ENCODE data around the gene ADAP2. TPM values are rescaled to one million over a fixed set of nuclear protein-coding genes. Genes with fewer than 3 reads are reported as not detected.

ADAP2 gene
- total RNA-seq, 1 donor from 2014 or later: 0.20 TPM

Other genes with a start within 250 kb of the ADAP2 start
- 12.4 and 17.9 TPM in 2 replicates for gene CRLF3, start 97.3 kb upstream of the ADAP2 start, total RNA-seq
- 0.79 and 1.7 TPM in 2 replicates for gene ATAD5, start 90.0 kb upstream of the ADAP2 start, total RNA-seq
- 4.6 and 7.1 TPM in 2 replicates for gene TEFM, start 15.7 kb upstream of the ADAP2 start, total RNA-seq
- gene RNF135, start 49.1 kb downstream of the ADAP2 start, total RNA-seq: 0.60 and 1.3 TPM in 2 replicates
- gene NF1, start 173.0 kb downstream of the ADAP2 start, total RNA-seq: 20.3 and 24.2 TPM in 2 replicates